22Rv1 (cell line): ENCODE results near the gene KRT34.

Source experiments
- ZFX ChIP-seq: fragments of 450-650 bp; IDR thresholded peaks from 2 replicates; pipeline ENCODE4 v1.6.1; 2017; ENCODE audit warnings: antibody characterized with exemption, borderline replicate concordance
- TF ChIP-seq, protein P1 (sequence below): fragments of 450-650 bp; IDR thresholded peaks from 2 replicates; pipeline ENCODE4 v1.5.1; 2017; ENCODE audit warnings: mild to moderate bottlenecking

DNA sequence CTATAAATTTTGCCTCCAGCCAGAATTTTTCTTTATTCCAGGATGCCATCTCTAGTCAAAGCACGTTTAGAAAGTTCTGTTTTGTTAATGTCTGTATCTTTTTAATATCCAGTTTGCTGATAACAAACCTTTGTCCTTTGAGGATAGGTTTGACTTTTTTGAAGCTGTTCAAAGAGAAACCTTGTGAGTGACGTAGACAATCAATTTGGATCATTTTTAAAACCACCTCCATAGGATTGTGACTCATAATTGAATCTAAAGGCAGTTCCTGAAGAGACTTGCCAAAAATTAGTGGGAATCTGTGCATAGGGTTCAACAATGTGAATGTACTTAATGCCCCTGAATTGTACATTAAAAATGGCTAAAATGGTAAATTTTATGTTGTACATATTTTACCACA lies 9.4 kb upstream of the KRT34 start:
- TF ChIP-seq, protein P1, sequence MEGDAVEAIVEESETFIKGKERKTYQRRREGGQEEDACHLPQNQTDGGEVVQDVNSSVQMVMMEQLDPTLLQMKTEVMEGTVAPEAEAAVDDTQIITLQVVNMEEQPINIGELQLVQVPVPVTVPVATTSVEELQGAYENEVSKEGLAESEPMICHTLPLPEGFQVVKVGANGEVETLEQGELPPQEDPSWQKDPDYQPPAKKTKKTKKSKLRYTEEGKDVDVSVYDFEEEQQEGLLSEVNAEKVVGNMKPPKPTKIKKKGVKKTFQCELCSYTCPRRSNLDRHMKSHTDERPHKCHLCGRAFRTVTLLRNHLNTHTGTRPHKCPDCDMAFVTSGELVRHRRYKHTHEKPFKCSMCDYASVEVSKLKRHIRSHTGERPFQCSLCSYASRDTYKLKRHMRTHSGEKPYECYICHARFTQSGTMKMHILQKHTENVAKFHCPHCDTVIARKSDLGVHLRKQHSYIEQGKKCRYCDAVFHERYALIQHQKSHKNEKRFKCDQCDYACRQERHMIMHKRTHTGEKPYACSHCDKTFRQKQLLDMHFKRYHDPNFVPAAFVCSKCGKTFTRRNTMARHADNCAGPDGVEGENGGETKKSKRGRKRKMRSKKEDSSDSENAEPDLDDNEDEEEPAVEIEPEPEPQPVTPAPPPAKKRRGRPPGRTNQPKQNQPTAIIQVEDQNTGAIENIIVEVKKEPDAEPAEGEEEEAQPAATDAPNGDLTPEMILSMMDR: no peak
- TF ChIP-seq ZFX: no peak
